Measurements from ENCODE around the gene ZMAT2.

- TF ChIP-seq, protein P1, sequence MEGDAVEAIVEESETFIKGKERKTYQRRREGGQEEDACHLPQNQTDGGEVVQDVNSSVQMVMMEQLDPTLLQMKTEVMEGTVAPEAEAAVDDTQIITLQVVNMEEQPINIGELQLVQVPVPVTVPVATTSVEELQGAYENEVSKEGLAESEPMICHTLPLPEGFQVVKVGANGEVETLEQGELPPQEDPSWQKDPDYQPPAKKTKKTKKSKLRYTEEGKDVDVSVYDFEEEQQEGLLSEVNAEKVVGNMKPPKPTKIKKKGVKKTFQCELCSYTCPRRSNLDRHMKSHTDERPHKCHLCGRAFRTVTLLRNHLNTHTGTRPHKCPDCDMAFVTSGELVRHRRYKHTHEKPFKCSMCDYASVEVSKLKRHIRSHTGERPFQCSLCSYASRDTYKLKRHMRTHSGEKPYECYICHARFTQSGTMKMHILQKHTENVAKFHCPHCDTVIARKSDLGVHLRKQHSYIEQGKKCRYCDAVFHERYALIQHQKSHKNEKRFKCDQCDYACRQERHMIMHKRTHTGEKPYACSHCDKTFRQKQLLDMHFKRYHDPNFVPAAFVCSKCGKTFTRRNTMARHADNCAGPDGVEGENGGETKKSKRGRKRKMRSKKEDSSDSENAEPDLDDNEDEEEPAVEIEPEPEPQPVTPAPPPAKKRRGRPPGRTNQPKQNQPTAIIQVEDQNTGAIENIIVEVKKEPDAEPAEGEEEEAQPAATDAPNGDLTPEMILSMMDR (IDR thresholded peaks at IDR 0.05; ENCODE audit: borderline replicate concordance, extremely low read depth, low read length, poor library complexity, severe bottlenecking): no peak
- no peak for TF ChIP-seq EZH2 (IDR thresholded peaks at IDR 0.05; ENCODE audit: borderline replicate concordance, low read depth, low read length, severe bottlenecking)
Measured at GRCh38 chr5:140672455-140673186, 27.6 kb upstream of the ZMAT2 start.
